GOT3 (cell line): ENCODE measurements around the gene SPATA33.
"Not testable (repeated sequence)": the region's sequence is repeated elsewhere in the genome, so short reads cannot be mapped to it uniquely, and the experiment has no call there.

Experiments used
- DNase-seq: peaks from one replicate; lab custom pipeline; 2025; ENCODE audit warnings: mixed read lengths; lab: John Stamatoyannopoulos, UW

Gene SPATA33

DNA sequence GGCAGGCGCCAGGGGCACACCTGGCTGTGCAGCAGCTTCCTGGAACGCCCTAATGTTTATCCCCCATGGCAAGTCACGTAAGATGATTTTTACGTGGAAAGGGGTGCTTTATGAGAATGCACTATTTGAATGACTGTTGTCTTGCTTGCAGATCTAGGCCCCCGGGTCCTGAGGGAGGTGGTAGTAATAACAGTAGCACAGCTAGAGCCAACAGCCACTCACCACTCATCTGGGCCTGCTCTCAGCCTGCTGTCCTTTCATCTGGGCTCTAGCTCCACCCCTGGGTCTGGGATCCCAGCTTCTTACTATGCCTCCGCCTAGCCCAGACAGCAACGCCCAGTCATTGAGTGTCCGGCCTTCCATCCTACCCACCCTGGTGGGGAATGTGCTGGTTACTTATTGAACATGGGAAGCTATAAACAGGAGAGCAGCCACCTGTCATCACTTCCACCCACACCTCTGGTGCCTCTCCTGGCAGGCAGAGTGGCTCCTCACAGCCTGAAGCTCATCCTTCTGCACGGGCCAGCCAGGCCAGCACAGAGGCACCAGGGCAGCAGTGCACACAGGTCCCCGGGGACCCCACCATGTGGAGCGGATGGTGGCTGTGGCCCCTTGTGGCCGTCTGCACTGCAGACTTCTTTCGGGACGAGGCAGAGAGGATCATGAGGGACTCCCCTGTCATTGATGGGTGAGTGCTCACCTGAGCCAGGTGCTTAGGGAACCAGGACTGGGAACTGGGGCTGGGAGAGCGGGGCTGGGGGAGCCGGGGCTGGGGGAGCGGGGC is 27.6 kb upstream of the SPATA33 start:
- no peak for DNase-seq

DNA sequence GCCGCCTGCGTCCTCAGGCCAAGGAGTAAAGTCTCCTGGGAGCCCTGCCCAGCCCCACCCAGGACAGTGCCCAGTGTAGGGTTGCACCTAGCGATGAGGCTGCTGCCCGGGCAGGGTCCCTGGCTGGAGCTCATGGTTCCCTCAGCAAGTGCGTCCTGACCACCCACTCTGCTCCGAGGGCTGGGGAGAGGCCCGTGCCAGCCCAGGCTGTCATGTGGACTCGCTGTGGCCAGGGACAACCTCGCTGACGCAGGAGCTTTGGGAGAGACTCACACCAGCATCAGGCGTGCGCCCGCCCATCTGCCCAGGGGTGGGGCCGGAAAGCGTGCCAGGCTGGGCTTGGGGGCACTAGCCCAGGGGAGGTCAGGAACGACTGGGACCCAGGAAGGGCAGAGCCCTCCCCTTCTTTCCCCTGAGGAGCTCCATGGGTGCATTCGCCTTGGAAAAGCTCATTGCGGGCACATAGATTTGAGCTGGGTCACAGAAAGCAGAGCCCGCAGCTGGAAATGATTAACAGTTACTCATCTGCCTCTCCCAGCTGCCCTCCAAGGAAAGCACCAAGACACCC is 24.5 kb upstream of the SPATA33 start:
- peak; percentile 24 for DNase-seq

DNA sequence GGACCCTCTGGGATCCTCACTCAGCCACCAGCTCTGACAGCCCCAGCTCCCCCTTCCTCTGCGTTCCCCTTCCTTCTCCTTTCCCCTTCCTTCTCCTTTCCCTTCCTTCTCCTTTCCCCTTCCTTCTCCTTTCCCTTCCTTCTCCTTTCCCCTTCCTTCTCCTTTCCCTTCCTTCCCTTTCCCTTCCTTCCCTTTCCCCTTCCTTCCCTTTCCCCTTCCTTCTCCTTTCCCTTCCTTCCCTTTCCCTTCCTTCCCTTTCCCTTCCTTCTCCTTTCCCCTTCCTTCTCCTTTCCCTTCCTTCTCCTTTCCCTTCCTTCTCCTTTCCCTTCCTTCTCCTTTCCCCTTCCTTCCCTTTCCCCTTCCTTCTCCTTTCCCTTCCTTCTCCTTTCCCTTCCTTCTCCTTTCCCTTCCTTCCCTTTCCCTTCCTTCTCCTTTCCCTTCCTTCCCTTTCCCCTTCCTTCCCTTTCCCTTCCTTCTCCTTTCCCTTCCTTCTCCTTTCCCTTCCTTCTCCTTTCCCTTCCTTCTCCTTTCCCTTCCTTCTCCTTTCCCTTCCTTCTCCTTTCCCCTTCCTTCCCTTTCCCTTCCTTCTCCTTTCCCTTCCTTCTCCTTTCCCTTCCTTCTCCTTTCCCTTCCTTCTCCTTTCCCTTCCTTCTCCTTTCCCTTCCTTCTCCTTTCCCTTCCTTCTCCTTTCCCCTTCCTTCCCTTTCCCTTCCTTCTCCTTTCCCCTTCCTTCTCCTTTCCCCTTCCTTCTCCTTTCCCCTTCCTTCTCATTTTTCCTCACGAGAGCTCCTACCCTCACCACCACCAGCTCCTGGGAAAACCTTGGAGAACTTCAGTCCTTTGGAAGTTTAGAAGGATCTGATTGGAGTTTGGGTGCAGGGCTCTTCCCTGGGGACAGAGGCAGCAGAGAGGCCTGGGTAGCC is 22.9 kb upstream of the SPATA33 start:
- DNase-seq: not testable (repeated sequence)

DNA sequence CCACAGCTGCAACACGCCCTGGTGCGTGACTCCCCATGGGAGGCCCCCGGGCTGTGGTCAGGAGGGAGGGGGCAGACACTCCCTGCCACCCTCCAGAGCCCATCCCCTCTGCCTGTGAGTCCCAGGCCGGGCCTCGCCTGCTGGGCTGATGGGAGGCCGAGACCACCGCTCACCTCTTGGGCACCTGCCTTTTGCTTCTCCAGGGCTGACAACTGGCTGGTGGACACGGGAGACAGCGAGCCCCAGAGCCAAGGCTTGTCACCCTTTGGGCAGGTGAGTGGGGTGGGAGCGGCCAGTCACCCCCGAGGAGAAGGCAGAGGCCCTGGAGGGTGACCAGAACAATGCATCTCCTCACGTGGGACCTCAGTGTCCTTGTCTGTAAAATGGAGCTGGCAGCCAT is 21.0 kb upstream of the SPATA33 start:
- DNase-seq: no peak

DNA sequence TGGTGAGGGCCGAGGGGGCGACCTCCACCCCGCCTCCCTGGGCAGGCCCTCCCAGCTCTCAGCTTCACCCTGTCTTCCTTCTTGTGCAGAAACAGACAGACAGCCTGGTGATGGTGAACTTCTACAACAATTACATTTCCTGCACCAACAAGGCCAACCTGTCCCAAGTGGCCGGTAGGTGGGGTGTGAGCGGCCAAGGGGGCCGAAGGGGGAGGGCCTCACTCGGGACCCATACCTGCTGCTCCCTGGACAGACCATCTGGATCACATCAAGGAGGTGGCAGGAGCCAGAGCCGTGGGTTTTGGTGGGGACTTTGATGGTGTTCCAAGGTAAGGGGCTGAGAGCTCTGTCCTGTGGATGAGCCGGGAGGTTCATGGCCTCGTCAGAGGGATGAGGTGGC is 20.3 kb upstream of the SPATA33 start:
- no peak for DNase-seq

DNA sequence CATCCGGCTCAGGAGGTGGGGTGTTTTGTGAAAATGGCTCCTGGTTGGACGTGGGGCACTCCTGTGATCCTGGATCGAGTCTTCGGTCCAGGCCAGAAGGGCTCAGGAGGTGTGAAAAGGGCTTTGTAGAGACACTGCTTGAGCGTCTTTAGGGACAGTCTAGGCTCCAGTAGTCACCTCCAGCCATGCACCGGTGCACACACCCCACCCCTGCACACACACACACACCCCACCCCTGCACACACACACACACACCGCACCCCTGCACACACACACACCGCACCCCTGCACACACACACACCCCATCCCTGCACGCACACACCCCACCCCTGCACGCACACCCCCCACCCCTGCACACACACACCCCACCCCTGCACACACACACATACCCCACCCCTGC is 19.2 kb upstream of the SPATA33 start:
- no peak for DNase-seq

DNA sequence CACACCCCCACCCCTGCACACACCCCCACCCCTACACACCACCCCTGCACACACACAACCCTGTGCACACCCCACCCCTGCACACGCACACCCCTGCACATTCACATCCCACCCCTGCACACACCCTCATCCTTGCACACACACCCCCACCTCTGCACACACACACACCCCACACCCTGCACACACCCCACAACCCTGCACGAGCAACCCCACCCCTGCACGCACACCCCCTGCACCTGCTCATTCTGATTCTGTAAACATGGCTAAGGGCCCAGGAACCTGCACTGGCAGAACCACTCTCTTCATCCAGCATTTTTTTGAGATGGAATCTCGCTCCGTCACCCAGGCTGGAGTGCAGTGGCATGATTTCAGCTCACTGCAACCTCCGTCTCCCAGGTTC is 18.3 kb upstream of the SPATA33 start:
- no peak for DNase-seq

DNA sequence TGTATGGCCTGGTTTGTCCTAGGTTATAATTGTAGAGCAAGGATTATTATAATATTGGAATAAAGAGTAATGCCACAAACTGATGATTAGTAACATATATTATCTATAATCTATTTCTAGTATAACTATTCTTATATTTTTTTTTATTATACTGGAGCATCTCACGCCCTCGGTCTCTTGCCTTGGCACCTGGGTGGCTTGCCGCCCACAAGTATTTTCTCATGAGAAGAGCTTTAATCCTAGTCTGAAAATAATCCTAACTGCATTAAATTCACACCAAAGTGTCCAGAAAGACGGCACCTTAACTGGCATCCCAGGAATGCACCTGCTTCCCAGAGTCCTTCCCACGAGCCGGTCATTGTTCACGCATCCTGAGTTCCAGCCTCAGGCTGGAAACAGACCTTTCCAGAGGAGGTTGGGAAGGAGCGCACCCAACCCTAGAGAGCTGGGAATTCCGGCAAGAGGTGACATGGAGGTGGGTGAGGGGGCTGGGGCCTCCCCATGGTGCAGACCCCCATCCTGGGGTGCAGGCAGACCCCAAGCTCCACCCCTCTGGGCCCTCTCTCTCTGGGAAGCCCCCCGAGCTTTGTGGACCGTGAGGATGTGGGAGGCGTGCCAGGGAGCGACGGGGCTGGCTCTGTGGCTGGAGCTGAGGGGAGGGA is 16.0 kb upstream of the SPATA33 start:
- no peak for DNase-seq

DNA sequence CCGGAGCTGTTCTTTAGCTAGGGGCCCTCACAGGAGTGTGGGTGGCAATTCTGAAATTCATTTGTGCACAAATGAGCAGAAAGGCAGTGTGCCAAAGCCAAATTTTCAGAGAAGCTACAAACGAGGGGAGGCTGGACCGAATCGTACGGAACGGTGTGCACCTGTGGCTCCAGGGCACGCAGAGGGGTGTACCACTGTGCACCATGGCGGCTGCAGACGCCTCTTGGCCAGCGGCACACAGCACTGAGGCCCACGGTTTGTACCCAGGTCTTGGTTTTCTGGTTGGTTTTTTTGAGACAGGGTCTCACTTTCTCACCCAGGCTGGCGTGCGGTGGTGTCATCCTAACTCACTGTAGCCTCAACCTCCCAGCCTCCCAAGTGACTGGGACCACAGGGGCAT is 15.1 kb upstream of the SPATA33 start:
- no peak for DNase-seq

DNA sequence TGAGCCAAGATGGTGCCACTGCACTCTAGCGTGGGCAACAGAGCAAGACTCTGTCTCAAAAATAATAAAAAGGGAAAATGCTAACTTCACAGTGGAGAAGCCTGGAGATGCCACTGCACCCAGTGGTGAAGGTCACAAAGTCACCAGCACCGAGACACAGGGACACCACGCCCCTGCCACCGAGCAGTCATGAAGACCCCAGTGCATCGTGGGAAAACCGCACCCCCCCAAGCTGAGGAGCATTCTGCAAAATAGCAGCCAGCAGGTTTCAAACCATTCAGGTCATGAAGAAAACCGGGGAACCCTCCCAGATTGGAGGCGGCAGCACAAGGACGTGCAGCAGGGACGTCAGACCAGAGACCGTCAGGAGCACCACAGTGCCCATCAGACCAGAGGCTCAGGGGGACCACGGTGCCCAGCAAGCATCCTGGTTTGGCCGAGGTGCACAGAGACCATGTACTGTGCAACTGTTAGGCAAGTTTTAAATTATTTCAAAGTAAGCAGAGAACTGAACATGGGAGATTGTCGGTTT is 13.8 kb upstream of the SPATA33 start:
- no peak for DNase-seq

DNA sequence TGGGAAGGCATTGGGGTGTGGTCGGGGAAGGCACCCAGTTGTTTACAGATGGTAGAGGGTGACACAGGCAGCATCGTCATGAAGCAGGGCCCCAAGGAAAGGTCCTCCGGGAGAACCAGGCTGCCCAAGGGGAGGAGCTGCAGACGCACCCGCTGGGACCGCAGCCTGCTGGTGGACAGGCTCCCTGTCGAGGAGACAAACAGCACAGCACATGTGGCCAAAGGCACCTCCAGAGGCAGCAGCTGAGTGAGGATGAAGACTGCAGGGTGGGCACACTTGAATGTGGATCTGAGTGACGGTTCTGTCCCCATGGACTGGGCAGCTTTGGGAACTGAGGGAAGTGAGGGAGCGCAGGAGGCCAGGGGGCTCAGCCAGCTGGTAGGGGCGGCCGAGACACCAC is 12.5 kb upstream of the SPATA33 start:
- no peak for DNase-seq

DNA sequence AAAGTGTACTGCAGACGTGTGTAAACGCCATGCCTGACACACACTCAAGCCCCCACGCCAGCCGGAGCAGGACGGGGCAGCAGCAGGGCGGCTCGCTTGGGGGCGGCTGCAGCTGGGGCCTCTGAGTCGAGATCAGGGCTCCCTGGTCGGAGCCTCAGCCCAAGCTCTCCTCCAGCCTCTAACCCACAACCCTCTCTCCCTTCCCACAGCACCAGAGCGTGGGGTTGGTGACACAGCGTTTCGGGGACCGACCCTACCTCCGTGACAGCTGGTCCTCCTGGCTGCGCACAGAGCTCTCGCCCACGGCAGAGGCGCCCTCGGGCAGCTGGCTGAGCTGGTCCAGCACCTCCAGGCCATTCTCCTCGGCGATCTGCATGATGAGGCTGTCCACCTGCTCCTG is 11.4 kb upstream of the SPATA33 start:
- DNase-seq: no peak

DNA sequence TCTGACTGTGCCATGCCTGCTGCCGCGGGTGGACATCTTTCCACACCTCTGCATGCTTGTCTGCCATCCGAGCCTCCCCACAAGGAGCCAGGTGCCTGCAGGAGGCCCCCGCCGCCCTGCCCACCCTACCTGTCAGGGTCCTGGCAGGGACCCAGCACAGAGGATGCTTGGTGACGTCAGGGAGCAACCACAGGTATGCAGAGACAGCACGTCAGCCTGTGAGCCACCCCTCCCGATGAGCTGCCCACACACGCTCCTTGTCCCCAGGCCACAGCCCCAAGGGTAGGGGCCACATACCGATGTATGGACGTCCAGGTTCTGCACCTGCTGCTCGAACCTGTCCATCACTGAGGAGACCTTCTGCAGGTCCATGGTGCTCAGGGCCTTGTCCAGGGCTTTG is 10.7 kb upstream of the SPATA33 start:
- no peak for DNase-seq

DNA sequence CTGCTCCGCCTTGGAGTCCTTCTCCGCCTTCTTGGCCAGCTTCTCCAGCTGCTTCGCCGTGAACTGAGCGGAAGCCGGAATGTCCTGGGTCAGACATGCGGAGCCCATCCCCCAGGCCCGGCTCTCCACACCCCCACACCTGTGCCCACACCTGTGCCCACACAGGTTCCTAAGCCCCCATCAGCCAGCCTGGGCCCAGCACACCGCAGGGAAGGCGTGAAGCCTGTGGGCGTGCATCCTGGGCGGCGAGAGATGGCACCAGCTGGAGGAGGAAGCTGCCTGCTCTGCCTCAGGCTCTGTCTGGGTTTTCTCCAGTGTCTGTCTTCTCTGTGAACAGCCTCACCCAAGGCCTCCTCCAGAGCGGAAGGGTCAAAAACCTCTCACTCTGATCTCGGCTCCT is 6.1 kb upstream of the SPATA33 start:
- DNase-seq: no peak

DNA sequence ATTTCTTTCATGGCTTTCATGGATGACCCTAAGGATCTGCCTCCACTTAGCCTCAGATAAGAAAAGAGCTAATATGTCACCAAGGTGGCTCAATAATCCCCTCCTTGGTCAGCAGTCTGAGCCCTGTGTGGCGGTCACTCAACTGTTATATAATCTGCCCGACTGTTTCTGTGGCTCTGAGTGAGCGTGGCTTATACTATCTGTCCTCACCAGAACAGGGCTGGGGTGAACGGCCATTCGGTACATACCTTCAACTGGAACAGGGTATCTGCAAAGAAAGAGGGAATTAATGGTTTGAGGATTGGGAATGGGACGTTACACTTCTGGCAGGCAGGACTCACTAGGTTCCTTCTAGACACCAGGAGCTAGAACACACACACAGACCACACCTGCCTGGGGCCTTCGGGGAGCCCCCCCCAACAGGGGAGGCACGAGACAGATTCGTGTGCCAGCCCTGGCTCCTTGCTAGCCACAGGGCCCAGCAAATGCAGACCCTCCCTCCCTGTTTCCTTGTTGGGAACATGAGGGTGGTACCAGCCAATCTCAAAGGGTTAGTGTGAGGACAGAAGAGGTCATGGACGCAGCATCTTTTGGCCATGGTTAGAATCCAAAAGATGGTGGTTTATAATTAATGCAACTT is 3.9 kb upstream of the SPATA33 start:
- DNase-seq: no peak

DNA sequence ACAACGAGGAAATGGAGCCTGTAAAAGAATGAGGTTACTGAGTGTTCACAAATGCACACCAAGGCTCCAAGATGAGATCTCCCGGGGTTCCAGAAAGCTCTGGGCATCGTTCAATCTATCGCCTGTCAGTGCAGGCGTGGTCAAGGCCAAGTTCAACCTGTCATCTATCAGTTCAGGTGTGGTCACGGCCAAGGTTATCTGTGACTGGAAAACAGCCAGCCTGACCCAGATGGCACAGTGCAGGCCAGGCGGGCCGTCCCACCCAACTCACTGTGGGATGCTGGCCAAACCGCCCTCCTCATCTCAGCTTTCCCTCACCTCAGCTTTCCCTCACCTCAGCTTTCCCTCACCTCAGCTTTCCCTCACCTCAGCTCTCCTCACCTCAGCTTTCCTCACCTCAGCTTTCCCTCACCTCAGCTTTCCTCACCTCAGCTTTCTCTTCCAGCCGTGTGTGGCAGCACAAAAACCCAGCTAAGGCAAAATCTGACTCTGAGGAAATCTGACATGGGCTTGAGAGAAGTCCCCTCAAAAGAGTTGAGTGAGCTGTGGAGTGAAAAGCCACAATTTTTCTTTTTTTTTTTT is 2.5 kb upstream of the SPATA33 start:
- no peak for DNase-seq

DNA sequence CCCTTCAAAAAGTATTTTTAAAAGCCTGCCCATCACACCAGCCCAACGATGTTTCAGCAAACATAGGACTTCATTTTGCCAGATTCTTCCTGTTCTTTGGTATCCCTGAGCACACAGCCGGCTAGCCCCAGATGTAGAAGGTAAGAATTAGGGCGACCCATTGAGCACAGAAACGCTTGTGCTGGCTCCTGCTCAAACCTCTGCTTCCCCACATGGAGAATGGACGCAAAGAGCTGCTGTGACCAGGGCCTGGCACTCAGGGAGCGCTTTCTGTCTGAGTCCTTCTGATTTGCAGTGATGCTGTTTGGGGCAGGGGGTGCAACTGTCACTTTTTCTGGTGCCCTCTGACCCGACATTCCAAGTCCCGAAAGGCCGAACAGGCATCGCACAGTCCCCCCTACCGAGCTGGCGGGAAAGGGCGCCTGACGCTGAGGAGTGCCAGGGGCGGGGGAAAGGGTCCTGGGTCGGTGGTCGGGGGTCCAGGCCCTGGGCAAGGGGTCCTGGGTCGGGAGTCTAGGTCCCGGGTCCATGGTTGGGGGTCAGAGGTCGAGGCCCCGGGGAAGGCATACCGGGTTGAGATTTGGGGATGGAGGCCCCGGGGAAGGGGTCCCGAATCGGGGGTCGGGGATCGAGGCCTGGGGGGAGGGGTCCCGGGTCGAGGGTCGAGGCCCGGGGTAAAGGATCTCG is 1.1 kb upstream of the SPATA33 start:
- no peak for DNase-seq

DNA sequence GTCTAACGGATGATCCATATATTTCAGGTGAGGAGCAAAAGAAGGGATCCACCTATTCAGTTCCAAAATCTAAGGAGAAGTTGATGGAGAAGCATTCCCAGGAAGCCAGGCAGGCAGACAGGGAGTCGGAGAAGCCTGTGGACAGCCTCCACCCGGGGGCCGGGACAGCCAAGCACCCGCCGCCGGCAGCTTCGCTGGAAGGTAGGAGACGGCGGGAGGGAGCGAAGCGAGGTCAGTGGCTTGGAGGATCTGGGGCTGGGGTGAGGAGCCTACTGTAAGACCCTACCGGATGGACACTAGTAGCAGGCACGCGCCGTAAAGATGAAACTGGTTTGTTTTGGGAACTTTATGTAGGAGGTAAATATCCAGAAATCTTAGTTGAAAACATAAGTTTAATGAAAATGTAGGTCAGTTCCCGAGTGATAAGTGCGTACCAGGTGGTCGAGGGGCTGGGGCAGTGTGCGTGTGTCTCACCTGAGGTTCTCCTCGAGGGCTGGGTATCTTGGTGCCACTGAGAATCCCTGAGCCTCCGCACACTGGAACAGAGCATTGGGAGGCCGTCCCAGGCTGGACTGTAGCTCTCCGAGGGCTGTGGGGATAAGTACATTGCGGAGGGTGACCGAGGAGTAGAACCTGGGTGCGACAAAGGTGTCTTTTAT is 714 bp downstream of the SPATA33 start:
- no peak for DNase-seq

DNA sequence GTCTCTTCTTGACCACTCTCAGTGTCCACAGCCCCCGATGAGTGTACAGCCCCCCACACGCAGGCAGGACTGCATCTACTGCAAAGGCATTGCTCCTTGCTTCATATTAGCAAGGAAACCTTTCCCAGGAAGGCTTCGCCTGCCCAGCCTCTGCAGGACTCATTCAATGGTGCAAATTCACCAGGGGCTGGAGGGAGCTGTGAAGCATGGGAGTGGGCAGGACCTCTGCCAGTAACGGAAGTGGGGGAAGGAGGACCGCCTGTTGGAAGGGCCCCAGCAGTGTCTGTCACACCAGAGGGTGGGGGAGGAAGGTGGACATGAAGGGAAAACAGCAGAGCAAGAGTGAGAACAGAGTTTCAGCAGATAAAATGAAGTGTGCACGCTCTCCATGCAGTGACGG is 2.5 kb downstream of the SPATA33 start:
- no peak for DNase-seq

DNA sequence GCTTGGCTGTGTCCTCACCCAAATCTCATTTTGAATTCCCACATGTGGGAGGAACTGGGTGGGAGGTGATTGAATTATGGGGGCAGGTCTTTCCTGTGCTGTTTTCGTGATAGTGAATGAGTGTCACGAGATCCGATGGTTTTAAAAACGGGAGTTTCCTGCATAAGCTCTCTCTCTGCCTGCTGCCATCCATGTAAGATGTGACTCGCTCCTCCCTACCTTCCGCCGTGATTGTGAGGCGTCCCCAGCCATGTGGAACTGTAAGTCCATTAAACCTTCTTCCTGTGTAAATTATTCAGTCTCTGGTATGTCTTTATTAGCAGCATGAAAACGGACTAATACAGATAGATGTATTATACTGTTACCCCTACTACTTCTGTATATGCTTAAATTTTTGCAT is 3.6 kb downstream of the SPATA33 start:
- DNase-seq: no peak
